Stimulated activated CD8-positive, alpha-beta memory T cell treated with anti-CD3 and anti-CD28 coated beads, Interleukin-12 subunit alpha, Interleukin-12 subunit beta, amount 100 ng/mL, for 24 hours (primary cell): ENCODE measurements around the gene FERD3L.

Source experiments
- DNase-seq: peaks from one replicate; pipeline ENCODE4 v3.0.0-alpha.2; 2020; ENCODE audit errors: extremely low read depth

FERD3L gene

GRCh38 chr7:19117091-19117869 lies 27.9 kb downstream of the FERD3L start, which contains the start of gene TWIST1:
TSS of gene TWIST1 (minus strand) at chr7:19117636. CDS start at chr7:19117321, 315 bp downstream.
- no peak for DNase-seq

- DNase-seq = no peak
Measured at GRCh38 chr7:19116121-19117090, 28.8 kb downstream of the FERD3L start.

GRCh38 chr7:19114551-19114855 lies 30.7 kb downstream of the FERD3L start:
- no peak for DNase-seq

- no peak for DNase-seq
Measured at GRCh38 chr7:19113855-19114550, 31.2 kb downstream of the FERD3L start.

- DNase-seq = no peak
Measured at GRCh38 chr7:19113002-19113350, 32.2 kb downstream of the FERD3L start.

GRCh38 chr7:19112274-19113001 lies 32.8 kb downstream of the FERD3L start:
- no peak for DNase-seq

- no peak for DNase-seq
Measured at GRCh38 chr7:19111474-19112273, 33.5 kb downstream of the FERD3L start.

GRCh38 chr7:19110776-19111175 lies 34.4 kb downstream of the FERD3L start:
- no peak for DNase-seq

GRCh38 chr7:19110026-19110730 lies 35.0 kb downstream of the FERD3L start:
- no peak for DNase-seq

GRCh38 chr7:19109000-19109946 lies 35.9 kb downstream of the FERD3L start:
- no peak for DNase-seq

- no peak for DNase-seq
Measured at GRCh38 chr7:19107356-19108146, 37.7 kb downstream of the FERD3L start.

GRCh38 chr7:19107081-19107355 lies 38.2 kb downstream of the FERD3L start:
- no peak for DNase-seq

GRCh38 chr7:19106241-19107080 lies 38.8 kb downstream of the FERD3L start:
- no peak for DNase-seq

- no peak for DNase-seq
Measured at GRCh38 chr7:19105546-19105945, 39.7 kb downstream of the FERD3L start.

GRCh38 chr7:19104811-19105210 lies 40.4 kb downstream of the FERD3L start:
- no peak for DNase-seq

GRCh38 chr7:19102884-19103283 lies 42.3 kb downstream of the FERD3L start:
- DNase-seq = no peak

- no peak for DNase-seq
Measured at GRCh38 chr7:19101909-19102308, 43.3 kb downstream of the FERD3L start.

GRCh38 chr7:19101472-19101871 lies 43.7 kb downstream of the FERD3L start:
- DNase-seq = no peak
